Liver (tissue), 9 donors: ENCODE data around the gene B9D1. TPM values are rescaled to one million over a fixed set of nuclear protein-coding genes. Genes with fewer than 3 reads are reported as not detected.

ENCODE experiments used
- DNase-seq: peaks from one replicate; pipeline ENCODE4 v3.0.0-alpha.2; 2017; ENCODE audit warnings: low spot score
- H3K27ac ChIP-seq, 2 donors: one replicate each; pipeline ENCODE4 v1.7.0; 2013; ENCODE audit warnings: inconsistent platforms in 2 of 2, low read length in 2 of 2, control low read depth in 1 of 2, low read depth in 1 of 2, mild to moderate bottlenecking in 1 of 2
- H3K27me3 ChIP-seq, 4 donors: one replicate each; pipeline versions ENCODE4 v1.6.1 to v1.7.0; 2013; ENCODE audit warnings: low read length in 3 of 4, inconsistent platforms in 1 of 4, mild to moderate bottlenecking in 1 of 4, moderate library complexity in 1 of 4; ENCODE audit not compliant: control insufficient read depth in 4 of 4, insufficient read depth in 4 of 4
- H3K36me3 ChIP-seq, 4 donors: one replicate each; pipeline versions ENCODE4 v1.6.1 to v1.7.0; 2013; ENCODE audit warnings: low read length in 3 of 4, mild to moderate bottlenecking in 3 of 4, low read depth in 1 of 4, moderate library complexity in 1 of 4; ENCODE audit not compliant: control insufficient read depth in 4 of 4, insufficient read depth in 3 of 4
- H3K4me1 ChIP-seq, 4 donors: one replicate each; pipeline versions ENCODE4 v1.6.1 to v1.7.0; 2013; ENCODE audit warnings: low read length in 3 of 4, mild to moderate bottlenecking in 3 of 4, moderate library complexity in 1 of 4; ENCODE audit not compliant: control insufficient read depth in 4 of 4, insufficient read depth in 4 of 4
- H3K4me3 ChIP-seq, 3 donors: one replicate each; pipeline versions ENCODE4 v1.6.1 to v1.7.0; 2013; ENCODE audit warnings: low read length in 3 of 3, control low read depth in 1 of 3, low read depth in 1 of 3, mild to moderate bottlenecking in 1 of 3
- H3K9ac ChIP-seq, 2 donors: one replicate each; pipeline ENCODE4 v1.7.0; 2013; ENCODE audit warnings: low read length in 2 of 2, mild to moderate bottlenecking in 2 of 2, moderate library complexity in 2 of 2, control low read depth in 1 of 2, low read depth in 1 of 2
- H3K9me3 ChIP-seq, 4 donors: one replicate each; pipeline versions ENCODE4 v1.6.1 to v1.7.0; 2013; ENCODE audit warnings: low read length in 3 of 4; ENCODE audit not compliant: control insufficient read depth in 4 of 4
- EGR1 ChIP-seq, 2 donors: IDR thresholded peaks; 2 replicates each; pipeline ENCODE4 v1.6.1; 2016 to 2018; ENCODE audit warnings: antibody characterized with exemption in 2 of 2, low read depth in 2 of 2
- FOXA1 ChIP-seq: IDR thresholded peaks from 2 replicates; pipeline ENCODE4 v1.6.1; 2016; ENCODE audit warnings: antibody characterized with exemption
- FOXA2 ChIP-seq: IDR thresholded peaks from 2 replicates; pipeline ENCODE4 v1.6.1; 2016; ENCODE audit warnings: antibody characterized with exemption
- GABPA ChIP-seq, 2 donors: IDR thresholded peaks in 1 of 2; conservative IDR thresholded peaks in 1 of 2; 2 replicates each; pipeline ENCODE4 v1.6.1; 2016; ENCODE audit warnings: antibody characterized with exemption in 2 of 2, mild to moderate bottlenecking in 1 of 2, moderate library complexity in 1 of 2
- HNF4A ChIP-seq, 2 donors: conservative IDR thresholded peaks; 2 replicates each; pipeline ENCODE4 v1.6.1; 2016; ENCODE audit warnings: antibody characterized with exemption in 2 of 2, mild to moderate bottlenecking in 2 of 2
- JUND ChIP-seq, 2 donors: IDR thresholded peaks; 2 replicates each; pipeline ENCODE4 v1.6.1; 2016; ENCODE audit warnings: antibody characterized with exemption in 2 of 2
- NR2F2 ChIP-seq: IDR thresholded peaks from 2 replicates; pipeline ENCODE4 v1.6.1; 2016; ENCODE audit warnings: antibody characterized with exemption
- RAD21 ChIP-seq, 2 donors: IDR thresholded peaks; 2 replicates each; pipeline ENCODE4 v1.6.1; 2016; ENCODE audit warnings: antibody characterized with exemption in 2 of 2, mild to moderate bottlenecking in 2 of 2
- RXRA ChIP-seq, 2 donors: IDR thresholded peaks; 2 replicates each; pipeline ENCODE4 v1.6.1; 2017 to 2018; ENCODE audit warnings: antibody characterized with exemption in 2 of 2, mild to moderate bottlenecking in 1 of 2
- SP1 ChIP-seq: IDR thresholded peaks from 2 replicates; pipeline ENCODE4 v1.6.1; 2018; ENCODE audit warnings: antibody characterized with exemption, mild to moderate bottlenecking
- TAF1 ChIP-seq: conservative IDR thresholded peaks from 2 replicates; pipeline ENCODE4 v1.6.1; 2016; ENCODE audit warnings: antibody characterized with exemption, mild to moderate bottlenecking
- YY1 ChIP-seq: IDR thresholded peaks from 2 replicates; pipeline ENCODE4 v1.6.1; 2016; ENCODE audit warnings: antibody characterized with exemption, mild to moderate bottlenecking
- WGBS: extraction: QIAGEN DNeasy Blood & Tissue Kit; methylation state at CpG from one replicate; pipeline ENCODE4 v1.1.7; 2013; 5-methylcytosine and 5-hydroxymethylcytosine counted together
- polyA plus RNA-seq, 2 donors: library from polyadenylated mRNA; stranded (reverse) in 1 of 2; unstranded in 1 of 2; fragments of 200-250 nt in 1 of 2; fragments of >200 nt in 1 of 2; fragmentation: Nextera tagmentation in 1 of 2; extraction: Ambion mirVana in 1 of 2; gene quantifications; one replicate each; pipeline versions ENCODE4 v1.2.1 to v1.2.3, GENCODE V29; 2013 to 2015
- total RNA-seq, 2 donors: library from RNA; depleted of rRNA; stranded (reverse); fragments of >200 nt; gene quantifications; one replicate each; pipeline ENCODE4 v1.2.3, GENCODE V29; 2014
- TF ChIP-seq, protein P1 (sequence below): IDR thresholded peaks from 2 replicates; pipeline ENCODE4 v1.6.1; 2016; ENCODE audit warnings: antibody characterized with exemption
- TF ChIP-seq, protein P2 (sequence below): fragments of 150-350 bp; IDR thresholded peaks from 2 replicates; pipeline ENCODE4 v1.5.1; 2017; ENCODE audit warnings: improper control_type of control experiment, low read depth, low read length; ENCODE audit not compliant: missing input control
- TF ChIP-seq, protein P3 (sequence below): IDR thresholded peaks from 2 replicates; pipeline ENCODE4 v1.6.1; 2016; ENCODE audit warnings: antibody characterized with exemption
- TF ChIP-seq, protein P4 (sequence below): IDR thresholded peaks from 2 replicates; pipeline ENCODE4 v1.6.1; 2016; ENCODE audit warnings: antibody characterized with exemption
- TF ChIP-seq, protein P5 (sequence below): IDR thresholded peaks from 2 replicates; pipeline ENCODE4 v1.6.1; 2016; ENCODE audit warnings: antibody characterized with exemption, mild to moderate bottlenecking
- donor health status: healthy.
- donor health status: healthy.
- donor health status: healthy.
- donor health status: healthy.
- donor health status: healthy.

B9D1 gene
- total and polyA plus RNA-seq, 4 donors: 8.4 to 22.0 (median 10.8) TPM

DNA sequence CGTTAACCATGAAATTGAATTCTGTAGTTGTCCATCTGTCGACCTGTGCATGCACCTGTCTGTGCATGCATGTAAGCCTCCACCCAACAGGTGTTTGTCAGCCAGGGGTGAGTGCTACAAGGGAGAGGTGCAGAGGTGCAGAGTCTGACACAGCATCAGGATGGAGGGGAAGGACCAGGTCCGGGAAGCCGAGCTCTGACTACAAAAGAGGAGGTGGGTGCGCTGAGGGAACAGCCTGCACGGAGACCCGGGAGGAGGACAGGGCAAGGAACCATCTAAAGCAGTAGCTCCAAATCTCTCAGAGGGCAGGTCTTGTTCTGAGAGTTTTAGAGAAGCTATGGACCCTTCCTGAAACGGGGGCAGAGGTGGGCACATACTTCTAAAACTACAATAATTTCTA lies 54.1 kb downstream of the B9D1 start:
- Histone ChIP-seq H3K4me3 (no peak overlapping the region), H3K4me1 (peaks cover 0 to 8% (median 0%) of the 10 kb centered on the region in 4 donors), H3K9ac (no peak overlapping the region), H3K27ac (no peak overlapping the region), H3K27me3 (no peaks in the 10 kb centered on the region), H3K36me3 (peaks cover 2 to 12% (median 7%) of the 10 kb centered on the region in 4 donors), H3K9me3 (no peaks in the 10 kb centered on the region)
- DNase-seq: no peak
- WGBS: 91% methylated on average over 8 of the region's 8 CpGs
- TF ChIP-seq RXRA (IDR thresholded peaks at IDR 0.05) (no peak), SP1 (no peak), NR2F2 (no peak), RAD21 (IDR thresholded peaks at IDR 0.05) (no peak), EGR1 (IDR thresholded peaks at IDR 0.05; ENCODE audit: low read depth in 2 of 2) (no peak), FOXA2 (no peak), GABPA (IDR thresholded peaks at IDR 0.05 in 1 of 2, conservative IDR thresholded peaks at IDR 0.05 in 1 of 2) (no peak), HNF4A (conservative IDR thresholded peaks at IDR 0.05) (no peak), TAF1 (no peak), FOXA1 (no peak), YY1 (no peak), JUND (IDR thresholded peaks at IDR 0.05) (no peak)
- TF ChIP-seq, protein P1, sequence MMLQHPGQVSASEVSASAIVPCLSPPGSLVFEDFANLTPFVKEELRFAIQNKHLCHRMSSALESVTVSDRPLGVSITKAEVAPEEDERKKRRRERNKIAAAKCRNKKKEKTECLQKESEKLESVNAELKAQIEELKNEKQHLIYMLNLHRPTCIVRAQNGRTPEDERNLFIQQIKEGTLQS: no peak
- TF ChIP-seq, protein P2, sequence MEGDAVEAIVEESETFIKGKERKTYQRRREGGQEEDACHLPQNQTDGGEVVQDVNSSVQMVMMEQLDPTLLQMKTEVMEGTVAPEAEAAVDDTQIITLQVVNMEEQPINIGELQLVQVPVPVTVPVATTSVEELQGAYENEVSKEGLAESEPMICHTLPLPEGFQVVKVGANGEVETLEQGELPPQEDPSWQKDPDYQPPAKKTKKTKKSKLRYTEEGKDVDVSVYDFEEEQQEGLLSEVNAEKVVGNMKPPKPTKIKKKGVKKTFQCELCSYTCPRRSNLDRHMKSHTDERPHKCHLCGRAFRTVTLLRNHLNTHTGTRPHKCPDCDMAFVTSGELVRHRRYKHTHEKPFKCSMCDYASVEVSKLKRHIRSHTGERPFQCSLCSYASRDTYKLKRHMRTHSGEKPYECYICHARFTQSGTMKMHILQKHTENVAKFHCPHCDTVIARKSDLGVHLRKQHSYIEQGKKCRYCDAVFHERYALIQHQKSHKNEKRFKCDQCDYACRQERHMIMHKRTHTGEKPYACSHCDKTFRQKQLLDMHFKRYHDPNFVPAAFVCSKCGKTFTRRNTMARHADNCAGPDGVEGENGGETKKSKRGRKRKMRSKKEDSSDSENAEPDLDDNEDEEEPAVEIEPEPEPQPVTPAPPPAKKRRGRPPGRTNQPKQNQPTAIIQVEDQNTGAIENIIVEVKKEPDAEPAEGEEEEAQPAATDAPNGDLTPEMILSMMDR: no peak
- TF ChIP-seq, protein P3, sequence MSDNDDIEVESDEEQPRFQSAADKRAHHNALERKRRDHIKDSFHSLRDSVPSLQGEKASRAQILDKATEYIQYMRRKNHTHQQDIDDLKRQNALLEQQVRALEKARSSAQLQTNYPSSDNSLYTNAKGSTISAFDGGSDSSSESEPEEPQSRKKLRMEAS: no peak
- TF ChIP-seq, protein P4, sequence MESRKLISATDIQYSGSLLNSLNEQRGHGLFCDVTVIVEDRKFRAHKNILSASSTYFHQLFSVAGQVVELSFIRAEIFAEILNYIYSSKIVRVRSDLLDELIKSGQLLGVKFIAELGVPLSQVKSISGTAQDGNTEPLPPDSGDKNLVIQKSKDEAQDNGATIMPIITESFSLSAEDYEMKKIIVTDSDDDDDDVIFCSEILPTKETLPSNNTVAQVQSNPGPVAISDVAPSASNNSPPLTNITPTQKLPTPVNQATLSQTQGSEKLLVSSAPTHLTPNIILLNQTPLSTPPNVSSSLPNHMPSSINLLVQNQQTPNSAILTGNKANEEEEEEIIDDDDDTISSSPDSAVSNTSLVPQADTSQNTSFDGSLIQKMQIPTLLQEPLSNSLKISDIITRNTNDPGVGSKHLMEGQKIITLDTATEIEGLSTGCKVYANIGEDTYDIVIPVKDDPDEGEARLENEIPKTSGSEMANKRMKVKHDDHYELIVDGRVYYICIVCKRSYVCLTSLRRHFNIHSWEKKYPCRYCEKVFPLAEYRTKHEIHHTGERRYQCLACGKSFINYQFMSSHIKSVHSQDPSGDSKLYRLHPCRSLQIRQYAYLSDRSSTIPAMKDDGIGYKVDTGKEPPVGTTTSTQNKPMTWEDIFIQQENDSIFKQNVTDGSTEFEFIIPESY: no peak
- TF ChIP-seq, protein P5, sequence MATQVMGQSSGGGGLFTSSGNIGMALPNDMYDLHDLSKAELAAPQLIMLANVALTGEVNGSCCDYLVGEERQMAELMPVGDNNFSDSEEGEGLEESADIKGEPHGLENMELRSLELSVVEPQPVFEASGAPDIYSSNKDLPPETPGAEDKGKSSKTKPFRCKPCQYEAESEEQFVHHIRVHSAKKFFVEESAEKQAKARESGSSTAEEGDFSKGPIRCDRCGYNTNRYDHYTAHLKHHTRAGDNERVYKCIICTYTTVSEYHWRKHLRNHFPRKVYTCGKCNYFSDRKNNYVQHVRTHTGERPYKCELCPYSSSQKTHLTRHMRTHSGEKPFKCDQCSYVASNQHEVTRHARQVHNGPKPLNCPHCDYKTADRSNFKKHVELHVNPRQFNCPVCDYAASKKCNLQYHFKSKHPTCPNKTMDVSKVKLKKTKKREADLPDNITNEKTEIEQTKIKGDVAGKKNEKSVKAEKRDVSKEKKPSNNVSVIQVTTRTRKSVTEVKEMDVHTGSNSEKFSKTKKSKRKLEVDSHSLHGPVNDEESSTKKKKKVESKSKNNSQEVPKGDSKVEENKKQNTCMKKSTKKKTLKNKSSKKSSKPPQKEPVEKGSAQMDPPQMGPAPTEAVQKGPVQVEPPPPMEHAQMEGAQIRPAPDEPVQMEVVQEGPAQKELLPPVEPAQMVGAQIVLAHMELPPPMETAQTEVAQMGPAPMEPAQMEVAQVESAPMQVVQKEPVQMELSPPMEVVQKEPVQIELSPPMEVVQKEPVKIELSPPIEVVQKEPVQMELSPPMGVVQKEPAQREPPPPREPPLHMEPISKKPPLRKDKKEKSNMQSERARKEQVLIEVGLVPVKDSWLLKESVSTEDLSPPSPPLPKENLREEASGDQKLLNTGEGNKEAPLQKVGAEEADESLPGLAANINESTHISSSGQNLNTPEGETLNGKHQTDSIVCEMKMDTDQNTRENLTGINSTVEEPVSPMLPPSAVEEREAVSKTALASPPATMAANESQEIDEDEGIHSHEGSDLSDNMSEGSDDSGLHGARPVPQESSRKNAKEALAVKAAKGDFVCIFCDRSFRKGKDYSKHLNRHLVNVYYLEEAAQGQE: no peak

DNA sequence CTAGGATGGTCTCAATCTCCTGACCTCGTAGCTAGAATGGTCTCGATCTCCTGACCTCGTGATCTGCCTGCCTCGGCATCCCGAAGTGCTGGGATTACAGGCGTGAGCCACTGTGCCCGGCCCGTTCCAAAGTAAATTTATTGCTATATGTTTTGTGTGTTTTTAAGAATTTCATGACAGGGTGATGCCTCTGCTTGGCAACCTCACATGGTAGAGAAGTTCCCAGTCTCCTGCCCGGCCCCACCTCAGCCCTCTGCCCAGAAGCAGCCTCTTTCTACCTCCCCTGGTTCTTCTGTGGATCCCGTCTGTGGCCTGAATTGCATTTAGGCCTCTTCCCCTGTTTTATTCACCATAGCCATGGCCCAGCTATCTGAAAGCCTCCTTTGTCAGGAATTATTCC lies 55.0 kb downstream of the B9D1 start:
- Histone ChIP-seq H3K9me3 (no peaks in the 10 kb centered on the region), H3K27ac (no peak overlapping the region), H3K9ac (no peak overlapping the region), H3K4me1 (peaks cover 0 to 8% (median 0%) of the 10 kb centered on the region in 4 donors), H3K27me3 (no peaks in the 10 kb centered on the region), H3K4me3 (no peak overlapping the region), H3K36me3 (peaks cover 0 to 7% (median 4%) of the 10 kb centered on the region in 4 donors)
- DNase-seq: no peak
- TF ChIP-seq RXRA (IDR thresholded peaks at IDR 0.05) (no peak), YY1 (no peak), HNF4A (conservative IDR thresholded peaks at IDR 0.05) (no peak), RAD21 (IDR thresholded peaks at IDR 0.05) (no peak), SP1 (no peak), FOXA1 (no peak), GABPA (IDR thresholded peaks at IDR 0.05 in 1 of 2, conservative IDR thresholded peaks at IDR 0.05 in 1 of 2) (no peak)
- TF ChIP-seq, protein P5: no peak
- TF ChIP-seq, protein P1: no peak
- TF ChIP-seq, protein P3: no peak
- TF ChIP-seq, protein P4: no peak
- 95% methylated on average over 10 of the region's 10 CpGs for WGBS
